SK-N-SH treated with all-trans-retinoic acid at 6 μM for 48 hours (cell line): Measurements from ENCODE around the gene GOLGA1.
A peak's percentile ranks its signal among the peaks of the same experiment; 100 is the strongest.

Source experiments
- ARNTL ChIP-seq: fragments of 450-650 bp; formaldehyde crosslinking; IDR thresholded peaks from 2 replicates; pipeline ENCODE4 v1.5.0; 2020; ENCODE audit warnings: low read depth, mild to moderate bottlenecking, moderate library complexity, borderline replicate concordance
- CSDC2 ChIP-seq: fragments of 250-450 bp; sonication (Bioruptor Pico); IDR thresholded peaks from 2 replicates; pipeline ENCODE4 v1.5.0; 2020; ENCODE audit warnings: mild to moderate bottlenecking, moderate library complexity
- RARB ChIP-seq: fragments of 250-450 bp; sonication (Bioruptor Pico); IDR thresholded peaks from 2 replicates; pipeline ENCODE4 v1.8.0; 2021; ENCODE audit warnings: mild to moderate bottlenecking, moderate library complexity
- TCF4 ChIP-seq: fragments of 250-450 bp; sonication (Bioruptor Pico); IDR thresholded peaks from 2 replicates; pipeline ENCODE4 v1.8.0; 2021; ENCODE audit warnings: mild to moderate bottlenecking, moderate library complexity, borderline replicate concordance
- ZFP3 ChIP-seq: fragments of 250-450 bp; sonication (Bioruptor Pico); IDR thresholded peaks from 2 replicates; pipeline ENCODE4 v1.5.0; 2020; ENCODE audit warnings: mild to moderate bottlenecking, moderate library complexity
- ZFP30 ChIP-seq: fragments of 450-650 bp; formaldehyde crosslinking; IDR thresholded peaks from 2 replicates; pipeline ENCODE4 v1.5.0; 2022; ENCODE audit warnings: mild to moderate bottlenecking, moderate library complexity
- TF ChIP-seq, protein P1 (sequence below): fragments of 250-450 bp; sonication (Bioruptor Pico); IDR thresholded peaks from 2 replicates; pipeline ENCODE4 v1.5.1; 2020; ENCODE audit warnings: low read depth, mild to moderate bottlenecking, moderate library complexity

DNA sequence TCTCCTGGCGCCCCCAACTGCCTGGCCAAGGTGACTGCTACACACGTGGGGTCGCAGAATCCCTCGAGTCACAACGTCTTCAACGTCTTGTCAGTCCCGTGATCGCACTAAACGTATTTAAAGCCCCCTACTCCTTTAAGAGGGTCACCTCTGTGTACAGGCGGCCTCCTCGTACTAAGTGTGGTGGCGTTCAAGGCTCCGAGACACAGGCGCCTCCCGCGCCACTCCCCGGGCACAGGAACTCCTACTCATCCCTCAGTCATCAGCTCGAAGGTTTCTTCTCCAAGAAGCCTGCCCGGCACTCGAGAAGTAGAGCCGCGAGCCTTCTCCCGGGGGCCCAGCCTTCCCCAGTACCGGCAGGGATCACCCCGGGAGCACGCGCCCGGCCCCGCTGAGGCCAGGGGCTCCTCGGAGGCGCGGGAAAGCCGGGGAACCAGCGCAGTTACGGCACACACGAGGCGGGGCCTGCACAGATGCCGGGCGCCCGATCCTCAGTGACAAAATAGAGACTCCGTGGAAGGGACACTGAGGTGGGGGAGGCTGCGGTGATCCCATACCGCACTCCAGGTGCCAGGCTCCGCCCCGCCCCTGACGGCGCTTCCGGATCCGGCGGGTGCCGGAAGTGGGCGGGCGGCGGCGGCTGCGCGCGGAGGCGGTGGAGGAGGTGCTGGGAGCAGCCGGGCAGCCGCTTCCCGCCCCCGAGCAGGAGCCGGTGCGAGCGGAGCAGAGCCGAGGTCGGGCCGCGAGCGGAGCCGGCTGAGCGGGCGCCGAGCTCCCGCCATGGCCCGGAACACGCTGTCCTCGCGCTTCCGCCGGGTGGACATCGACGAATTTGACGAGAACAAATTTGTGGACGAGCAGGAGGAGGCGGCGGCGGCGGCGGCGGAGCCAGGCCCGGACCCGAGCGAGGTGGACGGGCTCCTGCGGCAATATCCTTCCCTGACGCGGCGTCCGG is 72.1 kb downstream of the GOLGA1 start:
- TF ChIP-seq, protein P1, sequence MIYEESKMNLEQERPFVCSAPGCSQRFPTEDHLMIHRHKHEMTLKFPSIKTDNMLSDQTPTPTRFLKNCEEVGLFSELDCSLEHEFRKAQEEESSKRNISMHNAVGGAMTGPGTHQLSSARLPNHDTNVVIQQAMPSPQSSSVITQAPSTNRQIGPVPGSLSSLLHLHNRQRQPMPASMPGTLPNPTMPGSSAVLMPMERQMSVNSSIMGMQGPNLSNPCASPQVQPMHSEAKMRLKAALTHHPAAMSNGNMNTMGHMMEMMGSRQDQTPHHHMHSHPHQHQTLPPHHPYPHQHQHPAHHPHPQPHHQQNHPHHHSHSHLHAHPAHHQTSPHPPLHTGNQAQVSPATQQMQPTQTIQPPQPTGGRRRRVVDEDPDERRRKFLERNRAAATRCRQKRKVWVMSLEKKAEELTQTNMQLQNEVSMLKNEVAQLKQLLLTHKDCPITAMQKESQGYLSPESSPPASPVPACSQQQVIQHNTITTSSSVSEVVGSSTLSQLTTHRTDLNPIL (CRISPR knock-in tag), result no peak
- TF ChIP-seq CSDC2 (CRISPR knock-in tag) (no peak), RARB (CRISPR knock-in tag) (no peak), ZFP30 (CRISPR knock-in tag) (no peak), ARNTL (CRISPR knock-in tag) (no peak), TCF4 (no peak), ZFP3 (CRISPR knock-in tag) (peak; percentile 99)
